ENCODE results near the gene IRF5.
"Not testable (repeated sequence)": the region's sequence is repeated elsewhere in the genome, so short reads cannot be mapped to it uniquely, and the experiment has no call there.

The IRF5 gene

DNA sequence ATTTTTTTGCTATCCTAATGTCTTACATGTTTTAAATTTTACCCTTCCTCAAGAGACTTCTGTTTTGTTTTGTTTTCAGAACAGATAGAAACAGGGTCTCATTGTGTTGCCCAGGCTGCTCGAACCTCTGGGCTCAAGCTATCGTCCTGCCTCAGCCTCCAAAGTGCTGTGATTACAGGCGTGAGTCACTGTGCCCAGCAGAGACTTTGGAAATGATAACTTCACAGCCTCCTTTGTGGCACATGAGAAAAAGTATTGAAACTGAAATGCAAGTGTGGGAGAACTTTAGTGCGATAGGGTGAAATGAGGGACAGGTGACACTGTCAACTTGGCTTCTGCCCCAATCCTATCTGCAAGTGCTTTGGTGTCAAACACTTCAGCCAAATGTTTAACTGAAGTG lies 21.6 kb downstream of the IRF5 start:
- DNase-seq (ENCODE audit: low read depth in 2 of 2): no peak

DNA sequence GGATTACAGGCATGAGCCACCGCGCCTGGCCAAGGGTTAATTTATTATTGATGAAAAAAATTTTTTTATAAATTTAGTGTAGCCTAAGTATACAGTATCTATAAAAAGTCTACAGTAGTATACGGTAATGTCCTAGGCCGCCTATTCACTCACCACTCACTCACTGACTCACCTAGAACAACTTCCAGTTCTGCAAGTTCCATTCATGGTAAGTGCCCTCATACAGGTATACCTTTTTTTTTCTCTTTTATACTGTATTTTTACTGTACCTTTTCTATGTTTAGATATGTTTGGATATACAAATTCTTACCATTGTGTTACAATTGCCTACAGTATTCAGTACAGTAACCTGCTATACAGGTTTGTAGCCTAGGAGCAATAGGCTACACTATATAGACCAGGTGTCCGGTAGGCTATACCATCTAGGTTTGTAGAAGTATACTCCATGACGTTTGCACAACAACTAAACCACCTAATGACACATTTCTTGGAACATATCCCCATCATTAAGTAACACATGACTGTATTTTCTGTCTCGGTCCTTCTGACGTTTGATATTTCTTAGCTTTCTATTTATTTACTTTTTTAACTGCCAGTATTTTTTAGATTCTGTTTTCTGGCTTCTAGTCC lies 23.4 kb downstream of the IRF5 start:
- no peak for DNase-seq (ENCODE audit: low read depth in 2 of 2)

DNA sequence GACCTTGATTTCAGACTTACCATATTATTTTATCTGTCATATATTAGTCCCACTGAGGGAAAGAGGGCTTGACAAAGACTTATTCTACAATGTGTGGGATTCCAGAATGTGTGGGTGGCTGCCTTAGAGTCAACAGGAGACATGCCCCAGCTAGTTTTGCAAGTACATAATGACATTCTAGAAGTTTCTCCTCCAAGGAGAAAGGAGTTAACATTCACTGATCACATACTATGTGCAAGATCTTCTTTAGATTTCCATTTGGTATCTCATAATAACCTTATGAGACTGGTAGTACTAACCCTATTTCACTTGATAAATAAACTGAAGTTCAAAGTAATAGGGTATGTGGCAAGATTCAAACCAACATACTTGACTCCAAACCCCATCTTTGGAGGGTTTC lies 25.2 kb downstream of the IRF5 start:
- DNase-seq (ENCODE audit: low read depth in 2 of 2): no peak

DNA sequence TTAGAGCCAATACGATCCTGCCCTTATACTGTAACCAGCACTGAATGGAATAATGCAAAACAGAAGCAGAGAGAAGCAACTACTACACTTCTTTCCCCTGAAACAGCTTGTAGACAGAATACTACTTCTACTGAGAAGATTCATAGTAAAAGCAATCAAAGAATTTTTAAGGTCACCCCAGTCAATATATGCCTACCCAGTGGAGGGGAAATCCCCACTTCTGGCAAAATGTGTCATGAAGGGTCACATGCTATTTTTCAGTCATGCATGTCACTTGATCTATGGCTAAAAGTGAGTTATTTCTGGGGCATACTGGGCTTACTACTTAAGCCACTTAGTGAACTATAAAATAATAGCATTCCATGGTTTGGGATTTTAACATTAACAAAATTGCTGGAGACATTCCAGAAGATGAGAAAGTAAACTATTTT lies 25.6 kb downstream of the IRF5 start:
- DNase-seq (ENCODE audit: low read depth in 2 of 2): no peak

DNA sequence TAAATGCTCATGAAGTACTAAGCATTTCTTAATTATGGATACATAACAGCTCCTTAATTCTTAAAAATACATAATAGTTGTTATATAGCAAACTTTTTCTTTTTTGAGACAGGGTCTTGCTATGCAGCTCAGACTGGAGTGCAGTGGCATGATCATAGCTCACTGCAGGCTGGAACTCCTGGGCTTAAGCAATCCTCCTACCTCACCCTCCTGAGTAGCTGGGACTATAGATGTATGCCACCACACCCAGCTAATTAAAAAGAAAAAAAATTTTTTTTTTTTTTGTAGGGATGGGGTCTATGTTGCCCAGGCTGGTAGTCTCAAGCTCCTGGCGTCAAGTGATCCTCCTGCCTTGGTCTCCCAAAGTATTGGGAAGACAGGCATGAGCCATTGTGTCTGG lies 30.9 kb downstream of the IRF5 start:
- DNase-seq (ENCODE audit: low read depth in 2 of 2): no peak

DNA sequence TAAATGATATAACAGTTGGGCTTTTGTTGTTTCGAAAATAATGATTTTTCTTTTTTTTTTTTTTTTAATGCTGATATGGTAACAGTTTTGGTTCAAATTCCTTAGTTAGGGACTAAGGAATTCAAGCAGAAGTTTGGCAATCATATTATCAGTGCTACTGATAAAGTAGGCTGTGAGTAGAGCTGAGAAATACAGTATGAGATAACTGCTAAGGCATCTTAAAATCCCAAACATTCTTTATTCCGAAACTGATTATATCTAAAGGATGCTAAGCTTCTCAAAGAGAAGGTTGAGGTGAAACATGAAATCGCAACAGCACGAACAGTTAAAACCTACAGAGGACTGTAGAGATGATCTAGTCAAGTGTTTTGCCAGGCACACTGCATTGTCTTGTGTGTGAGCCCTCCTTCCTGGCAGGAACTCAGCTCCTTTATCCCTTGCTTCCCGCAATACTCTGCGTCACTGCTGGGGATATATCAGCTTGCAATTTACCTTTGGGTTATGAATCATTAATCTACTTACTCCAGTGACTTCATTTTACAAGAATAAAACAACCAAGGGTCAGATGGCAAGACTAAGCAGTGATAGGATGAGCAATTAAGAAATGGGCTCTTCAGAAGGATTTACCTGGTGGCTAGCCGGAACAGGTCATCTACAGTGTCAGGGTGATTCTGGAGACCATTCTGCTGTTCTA lies 36.7 kb downstream of the IRF5 start:
- no peak for DNase-seq (ENCODE audit: low read depth in 2 of 2)

DNA sequence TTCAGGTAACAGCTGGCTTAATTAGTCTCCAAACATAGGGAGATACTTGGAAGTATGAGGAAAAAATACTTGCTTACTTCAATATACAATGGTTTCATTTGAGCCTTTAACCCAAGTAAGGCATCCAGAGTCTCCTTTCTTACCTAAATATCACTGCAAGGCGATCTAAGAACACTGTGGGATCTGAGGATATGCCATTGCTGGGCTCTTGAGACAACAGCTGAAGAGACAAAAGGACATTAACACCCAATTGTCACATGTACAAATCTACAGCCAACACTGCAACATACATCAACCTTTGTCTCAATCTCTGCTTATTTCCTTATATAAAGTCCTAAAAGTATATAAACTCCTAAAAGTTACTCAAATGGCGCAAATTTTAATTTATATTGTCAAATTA lies 44.4 kb downstream of the IRF5 start:
- DNase-seq (ENCODE audit: low read depth in 2 of 2): no peak

DNA sequence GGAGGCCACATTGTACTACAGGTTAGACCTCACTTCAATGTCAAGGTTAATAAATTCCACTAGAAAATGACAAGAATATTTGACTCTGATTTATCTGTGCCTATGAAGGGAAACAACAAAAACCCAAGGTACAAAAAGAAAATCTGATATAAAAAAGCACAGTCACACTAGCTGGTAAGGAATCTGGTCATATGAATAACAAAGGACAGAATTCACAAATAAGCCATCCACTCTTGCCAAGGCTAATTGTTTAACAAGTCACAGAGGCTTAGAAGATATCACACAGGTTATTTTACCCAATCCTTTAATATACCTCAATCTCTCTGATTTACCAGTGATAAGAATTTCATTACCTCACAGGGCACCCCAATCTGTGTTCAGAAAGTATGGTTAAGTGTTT lies 47.9 kb downstream of the IRF5 start:
- no peak for DNase-seq (ENCODE audit: low read depth in 2 of 2)

DNA sequence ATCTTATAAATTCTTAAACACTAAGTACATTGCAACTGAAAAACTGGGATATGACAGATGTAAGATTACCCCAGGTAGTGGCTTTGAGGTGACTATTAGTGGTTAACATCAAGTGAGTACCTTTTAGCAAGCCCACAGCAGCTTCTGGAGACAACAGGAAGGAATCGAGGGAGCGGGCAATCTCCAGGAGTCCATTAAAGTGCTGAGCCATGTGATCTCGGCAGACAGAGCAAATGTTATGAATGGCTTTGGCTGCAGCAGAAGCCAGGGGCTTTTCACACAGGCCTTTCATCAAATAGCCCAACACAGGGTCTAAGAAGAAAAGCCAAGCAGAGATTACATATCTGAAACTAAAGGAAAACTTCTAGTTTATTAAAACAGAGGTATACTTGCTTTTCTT lies 48.9 kb downstream of the IRF5 start:
- no peak for DNase-seq (ENCODE audit: low read depth in 2 of 2)

DNA sequence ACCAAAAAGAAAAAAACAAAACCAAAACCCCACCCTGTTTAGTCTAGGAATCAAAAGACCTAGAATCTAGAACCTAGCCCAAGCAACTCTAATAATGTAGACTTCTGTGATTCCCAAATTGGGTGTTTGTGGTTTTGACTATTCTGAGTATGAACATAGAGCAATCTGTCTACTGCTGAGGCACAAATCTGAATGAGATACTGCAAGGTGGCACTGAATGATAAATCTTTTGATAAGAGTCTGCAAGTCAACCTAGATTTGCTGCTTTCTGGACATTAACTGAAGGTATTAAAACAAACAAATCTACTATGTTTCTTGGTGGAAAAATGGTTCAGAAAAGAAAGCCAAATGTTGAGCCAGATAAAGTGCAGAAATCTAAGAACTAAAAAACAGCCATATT lies 50.6 kb downstream of the IRF5 start:
- DNase-seq (ENCODE audit: low read depth in 2 of 2): no peak

DNA sequence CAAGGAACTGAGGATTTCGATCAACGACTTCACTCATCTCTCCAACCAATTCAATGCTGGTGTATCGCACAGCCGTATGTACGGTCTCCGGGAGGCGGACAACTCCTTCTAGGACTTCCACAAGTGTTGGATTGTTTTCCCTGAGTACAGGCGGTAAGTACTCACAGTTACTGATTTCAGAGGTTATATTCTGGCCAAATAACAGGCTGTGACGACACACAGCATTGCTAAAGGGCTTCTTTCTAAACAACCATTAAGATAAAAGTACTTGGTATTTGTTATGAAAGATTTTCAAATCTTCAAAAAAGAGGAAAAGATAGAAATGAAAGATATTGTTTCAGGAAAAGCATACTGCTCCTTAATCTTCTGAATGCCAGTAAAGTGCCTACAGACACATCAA lies 52.2 kb downstream of the IRF5 start:
- DNase-seq (ENCODE audit: low read depth in 2 of 2): no peak

DNA sequence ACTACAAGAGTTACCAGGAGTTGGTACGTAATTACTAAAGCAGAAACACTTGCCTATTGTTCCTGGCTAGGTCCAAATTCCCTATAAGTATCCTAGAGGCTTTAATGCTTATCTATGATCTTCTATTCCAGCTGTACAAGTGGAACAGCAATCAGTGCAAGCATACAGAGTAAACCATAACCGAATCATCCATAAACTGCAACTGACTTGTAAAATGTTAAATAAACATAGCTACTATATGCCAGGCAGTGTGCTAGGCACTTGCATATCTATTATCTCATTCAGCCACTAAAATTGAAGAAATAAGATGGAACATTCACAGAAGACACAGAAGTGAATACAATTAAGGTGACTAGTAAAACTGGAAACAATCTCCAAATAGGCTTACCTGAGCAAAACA lies 55.7 kb downstream of the IRF5 start:
- DNase-seq (ENCODE audit: low read depth in 2 of 2): no peak

DNA sequence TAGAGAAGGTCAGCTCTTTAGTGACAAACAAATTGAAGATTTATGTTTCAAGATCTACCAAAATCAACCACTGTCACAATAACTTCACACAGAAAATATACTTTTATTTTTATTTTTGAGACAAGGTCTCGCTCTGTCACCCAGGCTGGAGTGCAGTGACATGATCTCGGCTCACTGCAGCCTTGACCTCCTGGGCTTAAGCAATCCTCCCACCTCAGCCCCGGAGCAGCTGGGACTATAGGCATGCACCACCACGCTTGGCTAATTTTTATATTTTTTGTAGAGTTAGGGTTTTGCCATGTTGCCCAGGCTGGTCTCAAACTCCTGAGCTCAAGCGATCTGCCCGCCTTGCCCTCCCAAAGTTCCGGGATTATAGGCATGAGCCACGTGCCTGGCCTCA lies 56.8 kb downstream of the IRF5 start:
- DNase-seq (ENCODE audit: low read depth in 2 of 2): not testable (repeated sequence)

DNA sequence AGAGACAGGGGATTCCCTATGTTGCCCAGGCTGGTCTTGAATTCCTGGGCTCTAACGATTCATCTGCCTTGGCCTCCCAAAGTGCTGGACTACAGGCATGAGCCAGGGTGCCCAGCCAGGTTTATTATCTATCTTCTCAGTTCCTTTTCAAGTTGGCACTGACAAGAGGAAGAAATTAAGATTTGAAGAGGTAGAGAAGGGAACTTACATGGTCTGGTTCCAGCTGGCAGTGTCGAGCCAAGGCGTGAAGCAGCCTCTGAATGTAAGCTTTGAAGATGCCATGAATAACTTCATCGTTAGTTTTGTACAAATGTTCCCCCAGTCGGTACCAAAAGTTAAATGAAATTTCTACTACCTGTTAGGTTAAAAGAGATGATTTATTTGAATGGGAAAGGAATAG lies 59.5 kb downstream of the IRF5 start:
- no peak for DNase-seq (ENCODE audit: low read depth in 2 of 2)
